Activated CD4-positive, alpha-beta T cell treated with anti-CD3 and anti-CD28 coated beads, Interleukin-2, amount 50 U/mL, for 48 hours (primary cell): ENCODE results near the gene NTRK2.
"Not testable (repeated sequence)": the region's sequence is repeated elsewhere in the genome, so short reads cannot be mapped to it uniquely, and the experiment has no call there.

Source experiments
- DNase-seq, 2 experiments: peaks; one replicate each; pipeline ENCODE4 v3.0.0-alpha.2; 2020

Gene NTRK2

DNA sequence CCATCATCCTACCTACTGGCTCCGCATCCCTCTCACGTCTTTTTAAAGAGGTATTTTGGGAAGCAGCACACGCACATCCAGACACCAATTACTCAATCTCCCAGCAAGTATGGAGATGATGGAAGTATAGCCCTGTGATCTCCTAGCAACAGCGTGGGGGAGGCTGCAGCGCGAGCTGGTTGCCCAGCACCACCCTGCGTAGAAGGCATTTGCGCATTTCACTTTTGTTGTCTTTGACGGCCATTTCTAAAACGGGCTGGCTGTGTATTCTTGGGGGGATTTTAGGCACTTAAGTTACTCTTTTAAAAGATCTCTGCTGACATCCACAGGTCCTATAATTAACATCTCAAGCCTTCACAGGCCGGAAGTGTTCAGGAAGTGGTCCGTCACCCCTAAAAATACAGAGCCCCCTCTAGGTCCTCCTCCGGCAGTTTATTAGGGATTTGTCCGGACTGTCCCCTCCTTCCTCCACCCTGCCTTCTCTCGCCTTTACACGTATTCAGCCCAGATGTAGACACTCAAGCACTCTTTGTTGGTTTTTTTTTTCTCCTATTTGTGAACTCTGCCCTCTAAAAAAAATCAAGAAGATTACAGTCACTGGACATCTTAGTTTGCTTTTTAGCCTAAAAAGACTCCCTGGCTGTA lies 371.4 kb downstream of the NTRK2 start:
- no peak for DNase-seq

GRCh38 chr9:85041466-85042137 lies 372.1 kb downstream of the NTRK2 start:
- DNase-seq: no peak

- DNase-seq: no peak
These were observed 373.6 kb downstream of the NTRK2 start for GRCh38 chr9:85042981-85043647.

- no peak for DNase-seq
These were observed 375.7 kb downstream of the NTRK2 start for GRCh38 chr9:85045271-85045670.

DNA sequence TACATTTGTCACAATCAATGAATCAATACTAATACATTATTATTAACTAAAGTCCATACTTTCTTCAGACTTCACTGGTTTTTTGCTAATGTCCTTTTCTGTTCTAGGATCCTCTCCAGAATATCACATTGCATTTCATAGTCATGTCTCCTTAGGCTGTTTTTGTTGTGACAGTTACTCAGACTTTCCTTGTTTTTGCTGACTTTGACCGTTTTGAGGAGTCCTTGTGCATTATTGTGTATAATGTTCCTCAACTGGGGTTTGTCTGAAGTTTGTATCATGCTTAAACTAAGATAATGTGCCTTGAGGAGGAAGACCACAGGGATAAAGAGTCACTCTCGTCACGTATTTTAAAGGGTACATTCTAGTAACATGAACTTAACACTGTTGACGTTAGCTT lies 376.9 kb downstream of the NTRK2 start:
- no peak for DNase-seq

DNA sequence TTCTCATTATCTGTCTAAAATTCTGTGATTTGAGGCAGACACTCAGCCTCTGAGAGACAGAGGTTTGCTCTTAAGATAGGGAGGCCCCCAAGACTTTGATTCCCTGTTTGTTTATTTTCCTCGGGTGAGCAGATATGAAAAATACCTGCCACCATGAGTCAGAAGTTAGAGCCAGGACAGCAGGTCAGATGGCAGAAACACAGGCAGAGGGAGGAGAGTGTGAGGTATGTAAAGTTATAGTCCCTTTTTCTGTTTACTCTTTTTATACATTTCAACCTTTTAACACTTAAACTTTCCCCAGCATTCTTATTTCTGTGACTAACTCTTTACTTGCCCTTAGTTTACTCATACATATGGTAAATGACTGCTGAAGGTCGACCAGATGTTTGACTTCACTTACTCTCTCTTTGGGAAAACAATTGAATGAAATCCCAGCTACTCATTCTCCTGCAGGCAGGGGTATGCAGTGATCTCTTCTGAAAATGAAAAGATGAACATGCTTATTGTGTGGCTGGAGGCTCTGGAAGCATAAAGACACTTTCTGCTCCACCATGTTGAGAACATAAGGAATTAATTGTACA lies 383.8 kb downstream of the NTRK2 start:
- DNase-seq: no peak

DNA sequence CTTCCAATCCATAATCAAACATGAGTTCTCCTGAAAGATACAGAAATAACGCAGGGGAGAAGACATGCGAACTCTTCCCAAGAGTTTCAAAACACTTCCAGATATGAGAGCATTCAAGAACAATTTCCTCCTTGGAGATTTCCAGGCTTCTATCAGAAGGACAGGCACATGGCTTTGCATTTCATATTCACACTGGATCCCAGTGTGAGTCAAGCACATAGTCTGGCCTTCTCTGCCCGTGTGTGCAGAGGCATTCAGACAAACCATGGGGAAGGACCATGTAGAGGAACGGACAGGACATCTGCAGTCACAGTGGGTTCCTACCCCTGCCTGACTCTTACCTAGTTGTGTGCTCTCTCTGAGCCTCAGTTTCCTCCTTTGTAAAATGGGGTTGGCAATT lies 384.5 kb downstream of the NTRK2 start:
- no peak for DNase-seq

DNA sequence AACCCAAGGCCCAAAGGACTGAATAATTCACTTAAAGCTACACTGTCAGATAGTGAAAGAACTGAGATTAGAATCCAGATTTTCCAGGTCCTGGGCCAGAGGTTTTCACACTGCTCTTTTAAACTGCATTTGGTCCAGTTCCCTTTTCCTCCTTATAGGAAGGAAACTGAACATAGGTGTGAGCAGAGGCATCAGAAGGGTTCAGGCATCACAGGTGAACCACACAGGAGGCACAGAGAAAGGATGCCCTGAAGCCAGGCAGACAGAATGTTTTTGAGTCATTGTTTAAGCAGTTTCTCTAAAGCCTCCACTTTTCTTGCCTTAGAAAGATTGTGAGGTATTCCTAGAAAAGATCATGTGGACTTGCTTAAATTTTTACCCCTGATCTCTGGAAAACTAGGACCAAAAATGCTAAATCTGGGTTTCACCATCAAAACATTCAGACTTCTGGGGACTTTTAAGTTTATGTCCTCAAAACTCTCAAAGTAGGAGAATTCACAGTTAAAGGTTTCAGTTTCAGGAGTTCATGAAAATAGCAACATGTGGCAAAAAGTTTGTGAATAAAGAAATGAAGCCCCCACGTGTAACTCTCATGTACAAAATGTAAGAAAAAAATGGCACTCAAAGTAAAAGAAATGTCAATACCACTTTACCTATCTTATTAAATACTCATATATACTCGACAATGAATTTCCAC lies 386.1 kb downstream of the NTRK2 start:
- no peak for DNase-seq

GRCh38 chr9:85056203-85056572 lies 386.7 kb downstream of the NTRK2 start:
- DNase-seq: no peak

DNA sequence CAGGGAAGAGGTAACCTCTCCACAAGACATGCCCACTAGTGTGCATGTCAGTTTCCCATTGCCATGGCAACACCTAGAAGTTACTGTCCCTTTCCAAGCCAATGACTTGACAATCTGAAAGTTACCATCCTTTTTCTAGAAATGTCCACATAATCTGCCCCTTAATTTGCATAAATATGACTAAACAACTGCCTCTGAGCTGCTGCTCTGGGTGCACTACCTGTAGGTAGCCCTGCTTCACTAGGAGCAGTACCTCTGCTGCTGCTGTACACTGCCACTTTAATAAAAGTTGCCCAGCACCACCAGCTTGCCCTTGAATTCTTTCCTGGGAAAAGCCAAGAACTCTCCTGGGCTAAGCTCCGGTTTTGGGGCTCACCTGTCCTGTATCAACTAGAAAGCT lies 392.4 kb downstream of the NTRK2 start:
- no peak for DNase-seq

DNA sequence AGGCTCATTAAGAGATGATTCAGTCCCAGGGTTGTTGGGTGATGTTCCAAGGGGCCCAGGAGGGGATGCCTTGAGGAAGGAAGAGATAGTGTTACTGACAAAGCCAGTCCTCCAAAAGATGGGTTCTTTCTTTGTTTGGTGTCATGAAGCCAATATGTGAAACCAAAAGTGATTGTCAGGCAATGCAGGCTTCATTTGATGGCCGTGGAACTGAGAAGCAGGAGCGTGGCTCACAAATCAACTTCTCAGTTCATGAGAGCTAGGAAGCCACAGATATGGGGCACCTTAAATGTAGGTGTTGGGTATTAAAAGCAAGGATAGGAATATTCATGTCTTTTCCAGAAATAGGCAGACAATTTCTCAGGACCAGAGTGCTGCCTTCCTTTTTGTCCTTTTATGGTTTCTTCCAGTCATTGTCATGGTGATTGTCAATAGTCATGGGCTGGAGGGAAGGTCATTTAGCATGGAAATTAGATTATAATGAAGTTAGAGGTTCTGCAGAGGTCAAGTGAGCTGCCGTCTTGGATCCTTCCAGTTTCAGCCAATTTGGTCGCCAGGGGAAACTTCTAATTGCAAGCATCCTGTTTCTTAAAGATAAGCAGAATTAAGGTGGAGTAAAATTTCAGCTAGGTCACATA lies 393.0 kb downstream of the NTRK2 start:
- no peak for DNase-seq

DNA sequence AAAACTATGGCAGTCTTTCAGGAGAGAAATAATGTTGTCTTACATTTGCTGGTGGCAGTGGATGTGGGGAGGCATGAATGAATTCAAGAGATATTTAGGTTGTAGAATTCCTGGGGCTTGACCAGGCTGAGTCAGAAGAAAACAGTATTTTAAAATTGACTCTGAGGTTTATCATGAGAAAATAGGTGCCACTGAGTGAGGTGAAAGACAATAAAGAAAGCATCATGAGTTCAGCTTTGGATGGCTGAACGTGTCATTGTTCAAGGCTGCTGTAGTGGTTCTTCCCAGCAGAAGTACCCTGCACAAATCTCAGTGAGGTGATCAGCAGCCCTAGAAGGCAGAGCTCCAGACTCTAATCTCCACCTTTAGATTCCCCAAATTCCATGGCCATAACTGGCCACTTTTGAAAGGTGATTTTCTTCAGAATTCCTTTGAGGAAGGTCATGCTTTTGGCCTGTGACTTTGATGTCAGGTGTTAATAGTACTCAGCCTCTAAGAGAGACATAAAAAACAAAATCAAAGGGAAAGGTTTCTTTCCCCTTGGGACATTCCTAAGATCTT lies 395.4 kb downstream of the NTRK2 start:
- DNase-seq: no peak

- no peak for DNase-seq
These were observed 398.3 kb downstream of the NTRK2 start for GRCh38 chr9:85067792-85068191.

DNA sequence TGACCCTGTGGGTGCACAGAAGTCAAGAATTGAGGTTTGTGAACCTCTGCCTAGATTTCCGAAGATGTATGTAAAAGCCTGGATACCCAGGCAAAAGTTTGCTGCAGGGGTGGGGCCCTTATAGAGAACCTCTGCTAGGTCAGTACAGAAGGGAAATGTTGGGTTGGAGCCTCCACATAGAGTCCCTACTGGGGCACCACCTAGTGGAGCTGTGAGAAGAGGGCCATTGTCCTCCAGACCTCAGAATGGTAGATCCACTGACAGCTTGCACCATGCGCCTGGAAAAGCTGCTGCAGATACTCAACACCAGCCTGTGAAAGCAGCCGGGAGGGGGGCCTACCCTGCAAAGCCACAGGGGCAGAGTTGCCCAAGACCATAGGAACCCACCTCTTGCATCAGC lies 399.9 kb downstream of the NTRK2 start:
- not testable (repeated sequence) for DNase-seq
